DMS153 treated with DMSO at 0.1 percent for 48 hours (cell line): ENCODE measurements around the gene APOF.
"Not testable (repeated sequence)": the region's sequence is repeated elsewhere in the genome, so short reads cannot be mapped to it uniquely, and the experiment has no call there.

Experiments
- DNase-seq: peaks from one replicate; lab custom pipeline; 2025; ENCODE audit not compliant: unreplicated experiment; lab: John Stamatoyannopoulos, UW

APOF gene

DNA sequence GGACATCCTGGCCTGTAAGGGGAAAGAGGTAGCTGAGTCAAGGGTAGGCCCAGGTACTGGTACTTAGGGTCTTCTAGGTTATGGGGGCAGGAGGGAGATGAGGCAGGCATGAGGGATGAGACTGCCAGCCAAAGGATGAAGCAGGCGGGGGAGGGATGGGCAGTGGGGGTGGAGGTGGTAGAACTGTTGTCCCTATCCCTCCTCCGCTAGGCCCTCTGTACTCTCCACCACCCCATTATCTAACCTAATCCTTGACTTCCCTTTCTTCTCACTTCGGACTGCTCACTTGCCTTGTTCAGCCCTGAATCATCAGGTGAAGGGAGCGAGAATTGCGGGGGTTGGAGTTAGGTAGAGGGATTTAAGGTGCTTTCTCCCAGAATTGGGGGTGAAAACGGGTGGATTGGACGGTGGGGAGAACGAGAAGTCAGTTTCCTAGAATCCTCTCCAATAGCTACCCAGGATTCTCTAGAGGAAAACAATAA is 29.4 kb downstream of the APOF start:
- DNase-seq = no peak

DNA sequence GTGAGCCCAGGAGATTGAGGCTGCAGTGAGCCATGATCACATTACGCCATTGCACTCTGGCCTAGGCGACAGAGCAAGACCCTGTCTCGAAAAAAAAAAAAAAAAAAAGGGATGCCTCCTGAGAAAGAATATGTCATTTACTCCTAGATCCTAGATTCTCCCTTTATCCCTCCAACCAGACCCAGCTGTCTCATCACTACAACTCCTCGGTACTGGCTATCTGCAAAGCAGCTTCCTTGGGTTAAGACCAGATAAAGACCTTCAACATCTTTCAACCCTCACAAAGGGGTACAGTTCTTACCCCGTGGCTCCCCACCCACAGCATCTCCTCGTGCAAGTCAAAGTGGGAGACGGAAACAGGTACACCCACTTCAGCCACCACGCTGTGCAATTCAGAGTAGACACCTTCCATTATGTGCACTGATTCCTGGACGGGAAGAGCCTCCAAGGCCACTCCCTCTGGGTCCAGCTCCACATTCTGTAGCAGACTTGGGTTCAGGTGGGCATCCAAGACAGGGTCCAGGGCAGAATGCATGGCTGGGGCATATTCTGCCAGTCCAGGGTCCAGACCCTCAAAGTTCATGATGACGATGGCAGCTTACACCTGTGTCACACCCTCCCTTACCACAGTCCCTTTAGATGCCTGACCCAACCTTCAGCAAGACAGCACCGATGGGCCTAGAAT is 30.0 kb downstream of the APOF start:
- no peak for DNase-seq

DNA sequence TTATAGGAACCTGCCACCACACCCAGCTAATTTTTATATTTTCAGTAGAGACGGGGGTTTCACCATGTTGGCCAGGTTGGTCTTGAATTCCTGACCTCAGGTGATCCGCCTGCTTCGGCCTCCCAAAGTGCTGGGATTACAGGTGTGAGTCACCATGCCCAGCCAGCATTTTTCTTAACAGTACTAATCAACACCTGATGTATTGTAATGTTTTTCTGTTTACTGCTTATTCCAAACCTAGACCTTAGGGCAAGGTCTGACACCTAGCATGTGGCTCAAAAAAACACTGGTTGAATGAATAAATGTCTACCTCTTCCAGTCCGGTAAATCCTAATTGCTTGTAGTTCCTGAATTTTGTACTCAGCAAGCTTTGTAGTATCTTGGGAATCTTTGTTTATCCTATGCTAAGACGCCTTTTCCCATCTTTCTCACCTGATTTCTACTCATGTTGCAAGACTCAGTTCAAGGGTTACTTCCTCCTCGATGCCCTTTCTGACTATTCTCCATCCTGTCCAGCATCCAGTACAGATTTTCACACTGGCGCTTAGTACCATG is 31.6 kb downstream of the APOF start:
- DNase-seq = no peak

DNA sequence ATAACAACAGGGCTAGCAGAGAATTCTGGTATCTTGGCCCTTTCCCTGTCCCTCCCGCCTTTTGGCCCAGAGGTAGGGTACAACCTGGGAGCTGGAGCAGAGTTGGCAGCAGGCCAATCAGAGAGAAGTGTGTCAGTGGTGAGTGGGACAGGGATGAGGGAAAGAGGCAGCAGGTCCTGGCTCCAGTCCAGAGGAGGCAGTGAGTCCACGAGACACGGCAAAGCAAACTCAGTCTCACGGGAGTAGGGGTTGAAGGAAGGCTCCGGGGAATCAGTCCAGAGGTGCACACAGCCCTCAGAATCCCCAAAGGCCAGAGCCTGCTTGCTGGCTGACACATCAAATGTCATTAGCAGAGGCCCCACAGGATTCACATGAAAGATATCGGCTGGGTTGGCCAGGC is 36.1 kb downstream of the APOF start:
- DNase-seq = no peak

DNA sequence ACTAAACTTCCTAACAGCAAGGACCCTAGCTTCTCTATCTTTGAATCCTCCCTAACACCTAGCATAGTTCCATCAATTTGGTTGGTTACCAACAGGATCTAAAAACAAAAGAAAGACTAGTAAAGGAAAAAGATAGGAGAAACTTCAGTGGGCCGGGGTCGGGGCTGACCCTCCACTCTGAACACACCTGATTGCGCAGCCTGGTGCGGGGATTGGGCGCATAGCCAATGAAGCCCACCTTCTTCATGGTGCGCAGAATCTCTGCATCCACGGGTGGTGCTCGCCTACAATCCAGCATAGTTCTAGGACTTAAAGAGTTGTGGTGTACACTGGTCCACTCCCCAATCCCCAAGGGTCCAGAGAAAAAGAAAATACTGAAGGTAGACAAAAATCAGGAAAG is 36.5 kb downstream of the APOF start:
- DNase-seq = no peak

DNA sequence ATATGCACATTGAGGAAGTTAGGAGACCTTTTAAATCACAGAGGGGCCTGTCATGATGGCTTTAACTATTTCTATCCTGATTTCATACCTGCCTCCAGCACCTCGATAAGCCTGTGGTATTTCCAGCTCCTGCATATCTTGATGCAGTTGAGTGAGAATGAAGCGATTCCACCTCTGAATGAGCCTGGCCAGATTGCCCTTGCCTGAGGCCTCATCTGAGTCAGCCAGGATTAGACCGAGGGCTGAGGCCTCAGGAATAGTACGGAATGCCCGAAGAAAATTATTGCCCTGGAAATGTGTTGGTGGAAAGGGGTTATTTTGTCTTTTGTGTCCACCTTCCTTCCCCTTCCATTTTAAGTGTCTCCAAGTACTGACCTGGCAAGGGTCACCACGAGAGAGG is 38.5 kb downstream of the APOF start:
- DNase-seq = no peak

DNA sequence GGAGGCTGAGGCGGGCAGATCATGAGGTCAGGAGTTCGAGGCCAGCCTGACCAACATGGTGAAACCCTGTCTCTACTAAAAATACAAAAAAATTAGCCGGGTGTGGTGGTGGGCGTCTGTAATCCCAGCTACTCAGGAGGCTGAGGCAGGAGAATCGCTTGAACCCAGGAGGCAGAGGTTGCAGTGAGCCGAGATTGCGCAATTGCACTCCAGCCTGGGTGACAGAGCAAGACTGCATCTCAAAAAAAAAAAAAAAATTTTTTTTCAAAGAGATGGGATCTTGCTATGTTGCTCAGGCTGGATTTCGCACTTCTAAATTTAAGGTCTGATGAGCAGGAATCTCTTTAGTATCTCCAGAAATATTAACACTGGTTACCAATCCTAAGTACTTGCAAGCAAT is 41.0 kb downstream of the APOF start:
- DNase-seq = not testable (repeated sequence)

DNA sequence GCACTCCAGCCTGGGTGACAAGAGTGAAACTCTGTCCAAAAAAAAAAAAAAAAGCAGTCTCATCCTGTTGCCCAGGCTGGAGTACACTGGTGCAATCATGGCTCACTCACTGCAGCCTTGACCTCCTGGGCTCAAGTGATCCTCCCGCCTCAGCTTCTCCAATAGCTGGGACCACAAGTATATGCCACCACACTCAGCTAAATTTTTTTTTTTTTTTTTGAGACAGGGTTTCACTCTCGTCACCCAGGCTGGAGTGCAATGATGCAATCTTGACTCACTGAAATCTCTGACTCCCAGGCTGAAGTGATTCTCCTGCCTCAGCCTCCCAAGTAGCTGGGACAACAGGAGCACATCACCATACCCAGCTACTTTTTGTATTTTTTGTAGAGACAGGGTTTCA is 41.6 kb downstream of the APOF start:
- no peak for DNase-seq

DNA sequence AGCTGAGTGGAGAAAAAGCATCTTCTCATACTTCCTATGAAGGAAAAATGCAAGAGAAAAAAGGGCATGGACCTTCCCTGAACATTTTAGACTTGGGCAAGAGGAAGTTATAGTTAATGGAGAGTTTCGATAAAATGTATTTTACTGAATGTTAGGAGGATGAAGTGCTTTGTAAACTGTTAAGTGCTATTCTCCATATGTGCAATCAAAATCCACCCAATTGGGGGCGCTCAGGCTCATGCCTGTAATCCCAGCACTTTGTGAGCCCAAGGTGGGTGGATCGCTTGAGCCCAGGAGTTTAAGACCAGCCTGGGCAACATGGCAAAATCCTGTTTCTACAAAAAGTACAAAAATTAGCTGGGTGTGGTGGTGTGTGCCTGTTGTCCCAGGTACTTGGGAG is 45.0 kb downstream of the APOF start:
- no peak for DNase-seq

DNA sequence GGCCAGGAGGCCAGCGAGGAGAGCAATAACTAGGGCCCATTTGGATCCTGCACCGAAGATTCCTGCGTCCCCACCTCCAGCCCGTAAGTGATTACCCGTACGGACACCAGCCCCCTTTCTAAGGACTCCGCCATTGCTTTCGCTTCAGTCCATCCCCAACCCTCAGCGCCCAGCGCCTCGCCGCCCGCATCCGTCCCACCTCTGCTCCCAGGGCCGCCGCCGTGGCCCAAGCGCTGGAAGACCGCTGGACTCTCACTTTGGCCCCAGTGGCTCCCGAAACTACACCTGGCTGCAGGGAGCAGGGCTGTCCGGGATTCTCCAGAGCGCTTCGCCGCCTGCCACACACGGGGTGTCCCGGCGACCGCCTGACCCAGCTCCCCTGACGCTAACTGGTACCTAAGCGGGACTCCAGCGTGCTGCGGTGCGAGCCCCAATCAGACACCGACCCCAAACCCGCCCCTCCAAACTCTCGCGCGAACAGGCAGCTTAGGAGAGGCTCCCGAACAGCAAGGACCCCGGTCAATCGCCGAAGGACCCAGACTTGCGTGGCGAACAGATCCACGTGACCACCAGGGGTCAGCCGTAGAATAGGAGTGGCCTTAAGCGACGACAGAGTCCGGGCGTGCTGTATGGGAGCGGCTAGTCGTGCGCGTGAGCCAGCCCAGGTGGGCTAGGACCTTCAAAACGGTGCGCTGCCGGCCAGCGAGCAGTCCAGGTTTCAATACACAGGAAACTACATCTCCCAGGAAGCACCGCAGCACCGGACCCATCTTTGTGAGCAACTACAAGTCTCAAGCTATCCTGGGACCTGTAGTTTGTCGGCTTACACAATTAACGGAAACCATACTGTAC is 46.8 kb downstream of the APOF start, which contains the start of gene CNPY2:
CNPY2 (minus strand) TSS at position 367 of the 852 bp plus-strand sequence. CDS start 771 bp downstream, outside the sequence.
- DNase-seq = peak; percentile 98

DNA sequence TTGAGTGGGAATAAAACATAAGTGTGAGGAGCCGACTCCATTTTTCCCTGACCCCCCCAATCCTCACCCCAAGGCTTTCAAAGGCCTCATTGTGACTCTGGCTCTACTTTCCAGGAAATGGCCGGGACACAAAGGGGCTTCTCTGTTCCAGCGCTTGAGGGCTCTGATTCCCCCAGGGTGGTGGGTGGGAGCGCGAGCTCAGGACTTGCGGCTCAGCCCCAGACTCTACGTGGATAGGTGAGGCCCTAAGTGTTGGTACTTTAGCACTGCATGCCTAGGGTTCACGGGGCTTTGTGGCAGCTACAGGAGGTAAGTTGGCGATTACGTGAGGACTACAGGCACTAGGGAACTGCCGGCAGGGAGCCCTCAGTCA is 47.4 kb downstream of the APOF start:
- no peak for DNase-seq

DNA sequence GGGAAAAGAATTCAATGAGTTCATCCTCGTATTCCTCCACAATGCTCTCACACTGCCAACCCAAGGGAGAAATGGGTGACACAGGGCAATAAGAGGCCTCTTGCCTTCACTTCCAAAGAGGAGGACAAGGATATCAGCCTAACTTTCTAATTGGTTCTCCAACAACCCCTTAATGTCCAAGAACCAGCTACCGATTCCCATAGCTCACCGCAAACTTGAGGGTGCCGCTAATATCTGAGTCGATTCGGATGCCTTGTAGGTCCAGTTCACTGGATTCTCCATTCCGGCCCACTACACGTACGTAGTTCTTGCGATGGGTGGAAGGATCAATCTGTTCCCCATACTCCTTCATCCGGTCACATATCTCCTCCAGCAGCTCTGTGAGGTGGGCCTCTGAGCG is 51.7 kb downstream of the APOF start:
- no peak for DNase-seq
